GM23248 (cell line): Measurements from ENCODE around the gene CTRB2. TPM values are rescaled to one million over a fixed set of nuclear protein-coding genes. Genes with fewer than 3 reads are reported as not detected.

Experiments used
- DNase-seq: peaks from one replicate; pipeline ENCODE4 v3.0.0-alpha.2; 2015
- H2AFZ ChIP-seq: fragments of 200-600 bp; sonication (generic); 2 replicates; pipeline ENCODE4 v1.6.1; 2016; ENCODE audit warnings: antibody characterized with exemption
- H3F3A ChIP-seq: fragments of 200-600 bp; sonication (generic); 2 replicates; pipeline ENCODE4 v1.6.1; 2016; ENCODE audit warnings: mild to moderate bottlenecking, antibody characterized with exemption, mixed run types; ENCODE audit not compliant: insufficient read depth
- H3K27ac ChIP-seq: fragments of 200-600 bp; sonication (generic); 2 replicates; pipeline ENCODE4 v1.5.1; 2016; ENCODE audit warnings: mild to moderate bottlenecking
- H3K27me3 ChIP-seq: fragments of 200-600 bp; sonication (generic); replicated peaks from 2 replicates; pipeline ENCODE4 v1.6.1; 2016; ENCODE audit warnings: mild to moderate bottlenecking; ENCODE audit not compliant: insufficient read depth
- H3K36me3 ChIP-seq: fragments of 200-600 bp; sonication (generic); 2 replicates; pipeline ENCODE4 v1.6.1; 2016; ENCODE audit warnings: low read depth, mild to moderate bottlenecking
- H3K4me1 ChIP-seq: fragments of 200-600 bp; sonication (generic); 2 replicates; pipeline ENCODE4 v1.6.1; 2016; ENCODE audit warnings: mild to moderate bottlenecking; ENCODE audit not compliant: insufficient read depth
- H3K4me2 ChIP-seq: fragments of 200-600 bp; sonication (generic); one replicate; pipeline ENCODE4 v1.6.1; 2016; ENCODE audit warnings: mild to moderate bottlenecking; ENCODE audit not compliant: unreplicated experiment
- H3K4me3 ChIP-seq: fragments of 200-600 bp; sonication (generic); 2 replicates; pipeline ENCODE4 v1.5.1; 2016; ENCODE audit warnings: mild to moderate bottlenecking
- H3K79me2 ChIP-seq: fragments of 200-600 bp; sonication (generic); 2 replicates; pipeline ENCODE4 v1.6.1; 2016; ENCODE audit warnings: mild to moderate bottlenecking; ENCODE audit not compliant: insufficient read depth
- H3K9ac ChIP-seq: fragments of 200-600 bp; sonication (generic); 2 replicates; pipeline ENCODE4 v1.6.1; 2016; ENCODE audit warnings: mild to moderate bottlenecking
- H3K9me2 ChIP-seq: fragments of 200-600 bp; sonication (generic); 2 replicates; pipeline ENCODE4 v1.6.1; 2016; ENCODE audit warnings: mixed run types, mild to moderate bottlenecking, moderate library complexity; ENCODE audit not compliant: insufficient read depth
- H3K9me3 ChIP-seq: fragments of 200-600 bp; sonication (generic); one replicate; pipeline ENCODE4 v1.6.1; 2017; ENCODE audit warnings: low read depth
- H4K20me1 ChIP-seq: fragments of 200-600 bp; sonication (generic); 2 replicates; pipeline ENCODE4 v1.6.0; 2016; ENCODE audit not compliant: insufficient read depth
- EZH2 ChIP-seq: fragments of 200-600 bp; sonication (generic); IDR thresholded peaks from 2 replicates; pipeline ENCODE4 v1.6.1; 2018; ENCODE audit warnings: antibody characterized with exemption, mild to moderate bottlenecking; ENCODE audit not compliant: insufficient read depth, poor library complexity, severe bottlenecking
- EZH2phosphoT487 ChIP-seq: fragments of 200-600 bp; sonication (generic); IDR thresholded peaks from 2 replicates; pipeline ENCODE4 v1.6.1; 2018; ENCODE audit warnings: antibody characterized with exemption, moderate library complexity, mild to moderate bottlenecking, low read depth; ENCODE audit not compliant: insufficient read depth
- WGBS, 2 experiments: methylation state at CpG; one replicate each; pipeline ENCODE4 v1.1.6; 2015 to 2017; ENCODE audit warnings: low lambda C conversion rate in 2 of 2, low coverage in 1 of 2; ENCODE audit errors: missing lambda C conversion rate in 2 of 2; 5-methylcytosine and 5-hydroxymethylcytosine counted together
- in situ Hi-C: fragments of 300-500 bp; cut with MboI; formaldehyde crosslinking; loops from 2 replicates; pipeline ENCODE4 v1.15.0; 2020
- polyA plus RNA-seq: library from polyadenylated mRNA; unstranded; fragments of >200 nt; fragmentation: Nextera tagmentation; extraction: Ambion mirVana; gene quantifications from 2 replicates; pipeline ENCODE4 v1.2.1, GENCODE V29; 2016
- total RNA-seq: library from RNA; depleted of rRNA; stranded (reverse); fragments of >200 nt; shearing (Covaris generic); gene quantifications from 2 replicates; pipeline ENCODE4 v1.2.3, GENCODE V29; 2014

CTRB2 gene
- total and polyA plus RNA-seq, 2 experiments from 2014 or later: not detected

DNA sequence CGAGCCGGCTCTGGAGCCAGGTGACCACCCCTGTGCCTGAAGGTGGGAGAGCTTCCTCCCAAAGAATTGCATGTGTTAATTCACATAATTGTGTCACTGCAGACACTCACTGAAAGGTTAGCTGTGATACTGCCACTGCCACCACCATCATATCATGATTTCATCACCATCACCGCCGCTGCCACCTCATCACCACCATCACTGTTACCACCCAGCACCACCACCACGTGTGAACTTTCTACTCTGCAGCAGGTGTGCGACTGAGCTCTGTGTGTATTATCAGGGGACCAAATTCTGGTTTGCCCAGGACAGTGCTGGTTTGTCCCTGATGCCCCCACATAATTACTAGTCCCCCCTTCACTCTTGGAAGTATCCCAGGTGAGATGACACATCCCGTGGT is 29.3 kb upstream of the CTRB2 start:
- H3K4me3 ChIP-seq: no peak overlapping the region
- DNase-seq: no peak
- no peaks in the 10 kb centered on the region for H4K20me1 ChIP-seq
- peaks cover 23% of the 10 kb centered on the region; the same call in 1 of the 2 replicates for H3K36me3 ChIP-seq
- H3K9me3 ChIP-seq: no peaks in the 10 kb centered on the region
- H2AFZ ChIP-seq: no peak overlapping the region
- no peaks in the 10 kb centered on the region for H3K9me2 ChIP-seq
- H3K4me2 ChIP-seq: no peak overlapping the region
- in situ Hi-C loops: no loop called here
- H3K4me1 ChIP-seq: peaks cover 27% of the 10 kb centered on the region
- peaks cover 98% of the 10 kb centered on the region for H3K79me2 ChIP-seq
- no peak overlapping the region for H3K27ac ChIP-seq
- TF ChIP-seq EZH2 (no peak), EZH2phosphoT487 (no peak)
- peaks cover 23% of the 10 kb centered on the region; the same call in 1 of the 2 replicates for H3F3A ChIP-seq
- 89 to 94% methylated on average over 7 of the region's 7 CpGs for WGBS, 2 experiments
- H3K27me3 ChIP-seq: no peaks in the 10 kb centered on the region
- H3K9ac ChIP-seq: no peak overlapping the region

DNA sequence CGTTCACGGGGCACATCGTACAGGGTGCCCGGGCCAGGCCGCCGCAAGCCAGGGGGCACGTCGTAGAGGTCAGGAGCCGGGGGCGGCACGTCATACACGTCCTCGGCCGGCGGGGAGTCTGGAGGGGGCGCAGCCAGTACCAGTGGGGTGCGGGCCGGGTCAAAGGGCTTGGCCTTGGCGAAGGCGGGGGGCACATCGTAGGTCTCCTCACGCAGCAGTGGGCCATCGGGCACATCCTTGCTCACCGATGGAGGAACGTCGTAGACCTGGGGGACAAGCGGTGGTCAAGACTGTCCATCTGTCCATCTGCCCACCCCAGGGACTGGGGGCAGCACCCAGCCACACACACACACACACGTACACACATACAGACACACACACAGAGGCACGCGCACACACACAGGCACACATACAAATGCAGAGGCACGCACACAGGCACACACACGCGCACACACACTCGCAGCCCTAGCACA is 28.8 kb upstream of the CTRB2 start:
- 96 to 99% methylated on average over 30 to 34 of the region's 34 CpGs for WGBS, 2 experiments
- H3K9ac ChIP-seq: no peak overlapping the region
- TF ChIP-seq EZH2: no peak
- TF ChIP-seq EZH2phosphoT487: no peak
- H3K4me2 ChIP-seq: no peak overlapping the region
- peaks cover 27% of the 10 kb centered on the region for H3K4me1 ChIP-seq
- no peak for DNase-seq
- no peak overlapping the region for H3K4me3 ChIP-seq
- H3F3A ChIP-seq: peaks cover 23% of the 10 kb centered on the region; the same call in 1 of the 2 replicates
- no peak overlapping the region for H3K27ac ChIP-seq
- no peaks in the 10 kb centered on the region for H3K27me3 ChIP-seq
- peaks cover 23% of the 10 kb centered on the region; the same call in 1 of the 2 replicates for H3K36me3 ChIP-seq
- H3K79me2 ChIP-seq: peaks cover 97% of the 10 kb centered on the region
- no peaks in the 10 kb centered on the region for H4K20me1 ChIP-seq
- no peaks in the 10 kb centered on the region for H3K9me2 ChIP-seq
- in situ Hi-C loops: no loop called here
- H3K9me3 ChIP-seq: no peaks in the 10 kb centered on the region
- H2AFZ ChIP-seq: no peak overlapping the region

DNA sequence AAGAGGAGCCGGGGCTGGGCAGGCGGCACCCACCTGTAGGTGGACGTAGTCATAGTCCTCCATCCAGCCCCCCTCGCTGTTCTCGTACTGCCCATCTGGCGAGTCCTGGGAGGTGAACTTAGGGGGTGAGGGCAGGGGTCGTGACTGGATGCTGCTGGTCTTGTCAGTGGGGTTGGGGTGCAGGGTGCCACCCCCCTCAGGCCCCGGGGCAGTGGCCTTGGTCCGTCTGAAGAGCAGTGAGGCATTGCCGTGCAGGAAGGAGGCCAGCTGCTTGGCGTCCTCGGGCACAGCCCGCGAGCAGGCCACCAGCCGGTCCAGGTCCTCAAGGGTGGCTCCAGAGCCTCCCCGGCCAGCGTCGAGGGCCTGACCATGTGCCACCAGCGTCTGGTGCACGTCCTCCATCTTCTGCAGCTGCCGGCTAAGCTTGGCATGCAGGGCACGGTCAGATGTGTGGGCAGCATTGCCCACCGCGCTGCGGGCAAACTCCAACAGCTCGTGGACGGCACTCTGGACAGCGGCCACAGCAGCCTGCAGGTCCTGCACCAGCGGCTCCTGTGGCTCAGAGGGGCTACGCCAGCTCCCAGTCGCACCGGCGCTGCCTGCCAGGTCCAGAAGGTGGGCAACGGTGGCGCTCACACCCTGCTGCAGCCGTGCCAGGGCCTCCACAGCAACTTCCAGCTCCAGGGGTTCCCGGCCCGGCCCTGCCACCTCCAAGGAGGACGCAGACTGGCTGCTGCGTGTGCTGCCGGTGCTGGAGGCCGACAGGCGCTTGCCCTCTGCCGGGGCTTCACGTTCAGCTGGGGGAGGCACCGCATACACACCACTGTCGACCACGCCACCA is 28.1 kb upstream of the CTRB2 start:
- Histone ChIP-seq H3K27ac (peak overlapping the region; percentile 54), H3K9me2 (no peaks in the 10 kb centered on the region), H3K9ac (peak overlapping the region; percentile 44; the same call in 1 of the 2 replicates), H3K79me2 (peaks cover 97% of the 10 kb centered on the region), H3F3A (peaks cover 18% of the 10 kb centered on the region; the same call in 1 of the 2 replicates), H4K20me1 (no peaks in the 10 kb centered on the region), H3K36me3 (peaks cover 23% of the 10 kb centered on the region; the same call in 1 of the 2 replicates), H2AFZ (no peak overlapping the region), H3K4me3 (no peak overlapping the region), H3K4me1 (peaks cover 25% of the 10 kb centered on the region), H3K27me3 (no peaks in the 10 kb centered on the region), H3K4me2 (no peak overlapping the region), H3K9me3 (no peaks in the 10 kb centered on the region)
- DNase-seq: no peak
- 82 to 86% methylated on average over 40 to 48 of the region's 48 CpGs for WGBS, 2 experiments
- TF ChIP-seq EZH2phosphoT487 (no peak), EZH2 (no peak)
- in situ Hi-C loops: no loop called here

DNA sequence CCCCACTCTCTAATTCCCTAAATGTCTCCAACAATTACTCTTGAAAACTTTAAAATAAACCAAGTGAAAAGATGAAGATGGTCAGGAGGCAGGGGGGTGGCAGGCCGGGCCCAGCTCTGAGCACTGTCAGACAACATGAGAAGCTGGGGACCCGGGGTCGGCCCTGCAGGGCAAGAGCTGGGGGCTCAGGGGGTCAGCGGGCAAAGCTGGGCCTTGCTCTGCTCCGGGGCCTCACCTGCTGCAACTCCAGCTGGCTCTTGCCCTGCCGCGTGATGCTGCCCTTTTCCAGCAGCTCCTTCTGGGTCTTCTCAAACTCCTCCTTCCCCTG is 26.6 kb upstream of the CTRB2 start:
- Histone ChIP-seq H3F3A (0 out of 2 replicates have a peak, but pooled peaks cover 10% of the 10 kb centered on the region), H3K79me2 (peaks cover 91% of the 10 kb centered on the region), H3K4me2 (no peak overlapping the region), H3K27ac (peak overlapping the region; percentile 54; the same call in 1 of the 2 replicates), H3K36me3 (peaks cover 33% of the 10 kb centered on the region; the same call in 1 of the 2 replicates), H2AFZ (no peak overlapping the region), H3K9ac (no peak overlapping the region; the same call in 1 of the 2 replicates), H4K20me1 (no peaks in the 10 kb centered on the region), H3K9me3 (no peaks in the 10 kb centered on the region), H3K4me3 (no peak overlapping the region), H3K27me3 (no peaks in the 10 kb centered on the region), H3K4me1 (peaks cover 11% of the 10 kb centered on the region), H3K9me2 (no peaks in the 10 kb centered on the region)
- in situ Hi-C loops: no loop called here
- TF ChIP-seq EZH2 (no peak), EZH2phosphoT487 (no peak)
- DNase-seq: no peak
- WGBS, 2 experiments: 65 to 68% methylated on average over 6 to 7 of the region's 7 CpGs
